VCaP (cell line): ENCODE data around the gene GALNT13.

ENCODE experiments used
- H3K27ac ChIP-seq: fragments of 450-650 bp; 2 replicates; pipeline ENCODE4 v1.5.1; 2017
- CTCF ChIP-seq: fragments of 450-650 bp; conservative IDR thresholded peaks from 2 replicates; pipeline ENCODE4 v1.5.1; 2017; ENCODE audit warnings: mild to moderate bottlenecking, moderate library complexity

GALNT13 gene

DNA sequence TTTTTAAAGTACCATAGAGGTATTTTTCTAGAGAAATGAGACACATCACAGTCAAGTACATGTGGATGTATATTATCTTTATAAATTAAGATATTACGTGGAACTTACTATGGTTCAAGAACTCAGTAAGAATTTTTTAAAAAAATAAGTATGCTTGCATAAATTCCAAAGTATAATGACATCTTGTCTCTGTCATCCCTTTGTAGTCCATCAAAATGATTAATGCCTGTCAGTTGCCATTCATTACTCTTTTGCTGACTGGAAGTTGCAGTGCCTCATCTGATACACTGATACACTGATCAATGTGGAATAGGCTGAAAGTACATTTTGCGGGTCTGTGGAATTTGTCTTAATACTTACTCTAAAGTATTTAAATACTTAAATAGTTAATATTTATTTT, 177.2 kb downstream of the GALNT13 start:
- no peak overlapping the region for H3K27ac ChIP-seq
- no peak for TF ChIP-seq CTCF

- TF ChIP-seq CTCF: no peak
- no peak overlapping the region for H3K27ac ChIP-seq
These were observed 177.8 kb downstream of the GALNT13 start for GRCh38 chr2:154049561-154049960.

DNA sequence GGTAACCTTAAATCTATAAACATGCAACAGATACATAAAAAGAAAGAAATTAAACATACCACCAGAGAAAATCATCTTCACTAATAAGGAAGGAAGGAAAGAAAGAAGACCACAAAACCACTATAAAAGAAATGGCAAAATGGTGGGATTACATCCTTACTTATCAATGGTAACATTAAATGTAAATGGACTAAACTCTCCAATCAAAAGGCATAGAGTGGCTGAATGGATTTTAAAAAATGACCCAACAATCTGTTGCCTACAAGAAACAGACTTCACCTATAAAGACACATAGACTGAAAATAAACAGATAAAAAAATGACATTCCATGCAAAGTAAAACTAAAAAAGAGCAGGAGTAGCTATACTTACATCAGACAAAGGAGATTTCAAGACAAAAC, 195.4 kb downstream of the GALNT13 start:
- no peak for TF ChIP-seq CTCF

DNA sequence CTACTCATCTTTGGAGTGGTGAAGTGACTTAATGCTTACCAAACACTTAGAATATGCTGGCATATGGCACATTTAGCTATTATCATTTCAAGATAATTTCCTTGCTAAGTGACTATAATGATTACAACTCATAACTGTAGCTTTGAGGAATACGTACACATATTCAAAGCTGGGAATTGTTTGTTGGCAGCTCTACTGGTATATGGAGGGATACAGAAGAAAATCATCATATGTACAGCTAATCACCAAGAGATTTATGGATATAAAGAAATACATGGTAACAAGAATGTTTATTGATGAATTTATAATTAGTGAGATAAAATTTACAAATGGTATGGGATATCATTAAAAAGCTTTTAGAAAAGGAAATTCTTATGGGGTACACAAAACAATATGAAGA, 207.2 kb downstream of the GALNT13 start:
- H3K27ac ChIP-seq: no peak overlapping the region
- TF ChIP-seq CTCF: no peak

More for the DNA sequence above, 195.4 kb downstream of the GALNT13 start:
- H3K27ac ChIP-seq: no peak overlapping the region

GRCh38 chr2:154092571-154092970, 220.8 kb downstream of the GALNT13 start:
- TF ChIP-seq CTCF: no peak
- H3K27ac ChIP-seq: no peak overlapping the region

DNA sequence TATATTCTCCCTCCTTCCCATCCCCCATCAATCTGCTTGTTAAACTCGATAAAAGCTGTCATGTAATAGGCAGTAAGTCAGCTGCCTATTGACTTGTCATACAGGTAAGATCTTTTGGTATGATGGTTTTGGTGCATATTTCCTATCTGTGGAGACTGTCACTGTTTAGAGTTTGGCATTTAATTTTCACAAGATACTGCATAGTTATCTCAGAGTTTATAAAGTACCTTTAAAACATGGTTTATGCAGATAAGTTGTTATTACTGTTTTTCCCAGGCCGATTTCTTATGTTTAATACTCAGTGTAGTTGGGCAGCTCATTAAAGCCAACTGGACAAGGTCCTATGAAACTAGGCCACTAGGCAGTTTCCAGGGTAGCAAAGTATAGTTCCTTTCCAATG, 222.1 kb downstream of the GALNT13 start:
- H3K27ac ChIP-seq: no peak overlapping the region
- TF ChIP-seq CTCF: no peak

GRCh38 chr2:154097833-154098398, 226.2 kb downstream of the GALNT13 start:
- no peak overlapping the region for H3K27ac ChIP-seq
- TF ChIP-seq CTCF: no peak
